ENCODE data around the gene SKIDA1.

GRCh38 chr10:21522631-21523406 lies 2.7 kb downstream of the SKIDA1 start:
- TF ChIP-seq CTCF (IDR thresholded peaks at IDR 0.05; ENCODE audit: low read depth, low read length, missing input control) (no peak), GABPA (IDR thresholded peaks at IDR 0.05 in 1 of 2, conservative IDR thresholded peaks at IDR 0.05 in 1 of 2) (no peak), RAD21 (IDR thresholded peaks at IDR 0.05) (no peak), ATF3 (IDR thresholded peaks at IDR 0.05) (no peak), RXRA (IDR thresholded peaks at IDR 0.05) (no peak), MAX (IDR thresholded peaks at IDR 0.05) (no peak), FOXA1 (IDR thresholded peaks at IDR 0.05) (no peak), HNF4A (conservative IDR thresholded peaks at IDR 0.05) (no peak), JUND (IDR thresholded peaks at IDR 0.05) (no peak), YY1 (IDR thresholded peaks at IDR 0.05) (no peak)

Measured in liver (tissue), 3 donors.